Common myeloid progenitor, CD34-positive (primary cell): ENCODE measurements around the gene ARHGAP44.

Experiments used
- CTCF ChIA-PET: fragments of 350-600 bp; sonication (Branson Sonifier 250); formaldehyde crosslinking; loops from one replicate; lab custom pipeline; 2021; ENCODE audit warnings: antibody characterized with exemption; lab: Charles Lee
- POLR2A ChIA-PET: fragments of 350-600 bp; sonication (Branson Sonifier 250); formaldehyde crosslinking; loops from one replicate; lab custom pipeline; 2021; ENCODE audit warnings: antibody characterized with exemption; lab: Charles Lee
- DNase-seq, 3 donors: peaks; one replicate each; pipeline versions ENCODE4 v3.0.0 to v3.0.0-alpha.2; 2013
- H3K27ac ChIP-seq, 2 experiments: 1 replicate in 1 of 2; 2 replicates in 1 of 2; pipeline ENCODE4 v1.7.0; 2013; ENCODE audit warnings: inconsistent platforms in 2 of 2, low read length in 2 of 2, mild to moderate bottlenecking in 2 of 2, low read depth in 1 of 2, moderate library complexity in 1 of 2; ENCODE audit not compliant: severe bottlenecking in 2 of 2, insufficient read depth in 1 of 2, poor library complexity in 1 of 2
- H3K27me3 ChIP-seq, 5 experiments: replicated peaks in 2 of 5; 1 replicate in 3 of 5; 2 replicates in 2 of 5; pipeline versions ENCODE4 v1.6.1 to v1.7.0; 2013; ENCODE audit warnings: low read length in 4 of 5, mild to moderate bottlenecking in 2 of 5, moderate library complexity in 2 of 5, inconsistent platforms in 1 of 5; ENCODE audit not compliant: insufficient read depth in 5 of 5, control insufficient read depth in 4 of 5
- H3K36me3 ChIP-seq, 4 experiments: 1 replicate in 2 of 4; 2 replicates in 2 of 4; pipeline versions ENCODE4 v1.6.1 to v1.7.0; 2013; ENCODE audit warnings: low read length in 3 of 4, control low read depth in 1 of 4, mild to moderate bottlenecking in 1 of 4; ENCODE audit not compliant: control insufficient read depth in 4 of 4, insufficient read depth in 4 of 4
- H3K4me1 ChIP-seq, 4 experiments: 1 replicate in 3 of 4; 2 replicates in 1 of 4; pipeline versions ENCODE4 v1.6.1 to v1.7.1; 2013; ENCODE audit warnings: low read length in 3 of 4, mild to moderate bottlenecking in 3 of 4, control low read depth in 1 of 4, inconsistent platforms in 1 of 4, moderate library complexity in 1 of 4; ENCODE audit not compliant: control insufficient read depth in 4 of 4, insufficient read depth in 4 of 4; ENCODE audit errors: control extremely low read depth in 1 of 4
- H3K4me3 ChIP-seq, 7 experiments: 1 replicate in 4 of 7; 2 replicates in 3 of 7; pipeline versions ENCODE4 v1.5.1 to v1.7.0; 2013; ENCODE audit warnings: mild to moderate bottlenecking in 7 of 7, low read length in 6 of 7, moderate library complexity in 6 of 7, inconsistent platforms in 2 of 7, low read depth in 2 of 7, control low read depth in 1 of 7; ENCODE audit not compliant: insufficient read depth in 4 of 7, control insufficient read depth in 1 of 7; ENCODE audit errors: extremely low read depth in 1 of 7
- H3K9me3 ChIP-seq, 5 experiments: 1 replicate in 4 of 5; 2 replicates in 1 of 5; pipeline versions ENCODE4 v1.6.1 to v1.7.1; 2013; ENCODE audit warnings: low read length in 4 of 5, mild to moderate bottlenecking in 2 of 5, inconsistent platforms in 1 of 5, low read depth in 1 of 5, moderate library complexity in 1 of 5; ENCODE audit not compliant: control insufficient read depth in 4 of 5, insufficient read depth in 2 of 5; ENCODE audit errors: control extremely low read depth in 1 of 5
- WGBS: methylation state at CpG from one replicate; pipeline ENCODE4 v1.1.5; 2013; ENCODE audit not compliant: insufficient coverage; 5-methylcytosine and 5-hydroxymethylcytosine counted together

Gene ARHGAP44

GRCh38 chr17:12979246-12979645 is 189.9 kb downstream of the ARHGAP44 start:
- DNase-seq: no peak
- Histone ChIP-seq H3K36me3 (no peaks in the 10 kb centered on the region), H3K9me3 (no peaks in the 10 kb centered on the region), H3K4me3 (no peak overlapping the region), H3K4me1 (peaks cover 0 to 2% (median under 1%) of the 10 kb centered on the region in 4 experiments), H3K27me3 (peaks cover 0 to 11% (median 3%) of the 10 kb centered on the region in 5 experiments), H3K27ac (no peak overlapping the region)
- ChIA-PET POLR2A (no interaction called here), CTCF (no interaction called here)
- WGBS: 100% methylated on average over 3 of the region's 5 CpGs

DNA sequence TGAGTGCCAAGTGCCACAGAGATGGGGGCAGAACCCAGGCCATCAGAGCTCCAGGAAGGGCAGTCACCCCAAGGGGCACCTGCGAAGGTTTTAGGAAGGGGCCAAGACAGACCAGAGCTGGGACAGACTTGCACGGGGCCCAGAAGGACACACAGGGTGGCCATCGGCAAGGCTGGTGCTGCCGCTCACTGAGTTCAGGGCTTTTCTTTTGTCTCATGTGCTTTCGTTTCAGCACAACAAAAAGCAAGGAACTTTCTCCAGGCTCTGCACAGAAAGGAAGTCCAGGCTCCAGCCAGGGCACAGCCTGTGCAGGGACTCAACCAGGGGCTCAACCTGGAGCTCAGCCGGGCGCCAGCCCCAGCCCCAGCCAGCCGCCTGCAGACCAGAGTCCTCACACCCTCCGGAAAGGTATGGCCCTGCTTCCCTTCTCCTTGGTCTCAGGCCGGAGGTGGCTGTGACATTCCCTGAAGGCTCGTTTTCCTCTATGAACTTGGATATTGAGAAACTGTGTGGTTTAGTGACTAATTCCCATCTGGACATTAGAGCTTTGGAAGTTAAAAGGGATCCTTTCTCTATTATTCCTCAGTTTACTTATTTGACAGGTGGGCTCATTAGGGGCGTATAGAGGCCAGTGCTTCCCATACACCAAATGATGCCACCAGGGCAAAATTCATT is 190.7 kb downstream of the ARHGAP44 start:
- Histone ChIP-seq H3K4me1 (no peaks in the 10 kb centered on the region), H3K9me3 (no peaks in the 10 kb centered on the region), H3K27me3 (peaks cover 0 to 4% (median 2%) of the 10 kb centered on the region in 5 experiments), H3K27ac (no peak overlapping the region), H3K36me3 (no peaks in the 10 kb centered on the region), H3K4me3 (no peak overlapping the region)
- DNase-seq: no peak
- ChIA-PET POLR2A (interaction anchor here (0.5 kb wide), 1 partner anchor 1667 kb away, joined by 3 read pairs; no protein-coding TSS in a partner anchor), CTCF (no interaction called here)
- 92% methylated on average over 7 of the region's 12 CpGs for WGBS

DNA sequence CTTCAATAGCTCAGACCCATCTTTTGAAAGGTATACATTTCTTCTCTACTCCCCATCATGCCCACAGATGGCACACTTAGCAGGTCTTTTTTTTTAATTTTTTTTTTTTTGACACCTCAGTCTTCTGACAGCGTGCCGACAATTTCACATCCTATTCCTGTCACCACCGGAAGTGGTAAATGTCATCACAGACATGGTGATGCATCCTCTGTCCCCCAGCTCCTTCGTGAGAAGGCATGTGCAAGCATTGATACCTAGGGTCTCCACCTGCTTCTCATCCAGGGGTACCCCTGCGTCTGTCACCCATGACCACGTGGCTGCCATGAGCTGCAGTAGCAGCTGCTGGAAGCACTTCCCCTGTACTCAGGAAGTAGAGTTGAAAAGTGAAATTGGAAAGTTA is 192.9 kb downstream of the ARHGAP44 start:
- ChIA-PET CTCF (no interaction called here), POLR2A (no interaction called here)
- Histone ChIP-seq H3K27me3 (no peaks in the 10 kb centered on the region), H3K4me1 (no peaks in the 10 kb centered on the region), H3K36me3 (no peaks in the 10 kb centered on the region), H3K27ac (no peak overlapping the region), H3K4me3 (no peak overlapping the region), H3K9me3 (no peaks in the 10 kb centered on the region)
- WGBS: 90% methylated on average over 4 of the region's 6 CpGs
- peak in 1 of 3 donors; percentile 1 for DNase-seq

DNA sequence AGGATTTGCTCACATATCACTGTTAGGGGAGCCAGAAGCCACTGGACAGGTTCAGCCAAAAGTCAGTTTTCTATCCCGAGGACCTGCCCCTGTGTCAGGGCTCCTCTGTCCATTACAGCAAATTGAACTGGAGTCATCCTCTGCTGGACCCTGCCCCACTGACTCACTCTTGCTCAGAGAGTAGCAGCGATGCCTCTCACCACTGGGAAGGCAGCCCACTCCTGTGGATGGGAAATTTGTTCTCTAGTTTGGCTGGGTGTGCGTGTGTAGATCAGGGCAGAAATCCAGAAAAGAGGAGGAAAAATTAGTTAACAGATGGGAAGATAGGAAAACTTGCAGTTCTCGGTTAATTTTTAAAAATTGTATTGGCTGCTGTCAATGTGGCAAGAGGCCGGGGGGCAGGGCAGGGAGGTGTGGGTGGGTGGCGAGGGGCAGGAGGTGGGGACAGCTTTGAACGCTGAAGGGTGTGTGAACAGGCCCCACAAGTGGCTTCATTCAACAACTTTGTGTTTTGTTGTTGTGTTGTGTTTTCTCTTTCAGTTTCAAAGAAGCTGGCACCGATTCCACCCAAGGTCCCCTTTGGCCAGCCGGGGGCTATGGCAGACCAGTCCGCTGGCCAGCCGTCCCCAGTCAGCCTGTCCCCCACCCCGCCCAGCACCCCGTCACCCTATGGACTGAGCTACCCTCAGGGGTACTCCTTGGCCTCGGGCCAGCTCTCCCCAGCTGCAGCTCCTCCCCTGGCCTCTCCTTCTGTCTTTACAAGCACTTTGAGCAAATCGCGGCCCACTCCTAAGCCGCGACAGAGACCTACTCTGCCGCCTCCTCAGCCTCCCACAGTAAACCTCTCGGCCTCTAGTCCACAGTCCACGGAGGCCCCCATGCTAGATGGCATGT is 194.9 kb downstream of the ARHGAP44 start:
- no peak for DNase-seq
- Histone ChIP-seq H3K4me3 (no peak overlapping the region), H3K4me1 (no peaks in the 10 kb centered on the region), H3K9me3 (no peaks in the 10 kb centered on the region), H3K36me3 (peaks cover 0 to under 1% (median 0%) of the 10 kb centered on the region in 4 experiments), H3K27me3 (no peaks in the 10 kb centered on the region), H3K27ac (no peak overlapping the region)
- CTCF ChIA-PET: no interaction called here
- POLR2A ChIA-PET: no interaction called here
- 95% methylated on average over 17 of the region's 21 CpGs for WGBS

- DNase-seq: no peak
- Histone ChIP-seq H3K4me3 (no peak overlapping the region), H3K36me3 (peaks cover 2 to 12% (median 7%) of the 10 kb centered on the region in 4 experiments), H3K27ac (no peak overlapping the region), H3K27me3 (no peaks in the 10 kb centered on the region), H3K4me1 (no peaks in the 10 kb centered on the region), H3K9me3 (no peaks in the 10 kb centered on the region)
- CTCF ChIA-PET: no interaction called here
- WGBS: 94% methylated on average over 11 of the region's 14 CpGs
- POLR2A ChIA-PET: no interaction called here
Observed at GRCh38 chr17:12985431-12986293, 196.4 kb downstream of the ARHGAP44 start.

GRCh38 chr17:12987120-12987519 is 197.8 kb downstream of the ARHGAP44 start:
- CTCF ChIA-PET: no interaction called here
- Histone ChIP-seq H3K27ac (no peak overlapping the region), H3K4me1 (no peaks in the 10 kb centered on the region), H3K4me3 (no peak overlapping the region), H3K36me3 (peaks cover 3 to 25% (median 15%) of the 10 kb centered on the region in 4 experiments), H3K9me3 (no peaks in the 10 kb centered on the region), H3K27me3 (no peaks in the 10 kb centered on the region)
- no peak for DNase-seq
- WGBS: 85% methylated on average over 12 of the region's 12 CpGs
- POLR2A ChIA-PET: no interaction called here
